SK-N-SH (cell line): ENCODE results near the gene PDE2A. TPM values are rescaled to one million over a fixed set of nuclear protein-coding genes. Genes with fewer than 3 reads are reported as not detected.

Source experiments
- CTCF ChIA-PET: fragments of 300-600, 350-600 bp; formaldehyde crosslinking; extraction: SDS; loops from one replicate; lab custom pipeline; 2021; lab: Yijun Ruan, JAX
- POLR2A ChIA-PET: fragments of 350-600 bp; sonication (Branson Sonifier 250); formaldehyde crosslinking; extraction: SDS; loops from one replicate; lab custom pipeline; 2020; ENCODE audit warnings: antibody characterized with exemption, inconsistent platforms; lab: Yijun Ruan, JAX
- DNase-seq: peaks from one replicate; pipeline ENCODE4 v3.0.0; 2012
- H2AFZ ChIP-seq: fragments of 200-600 bp; sonication (generic); 2 replicates; pipeline ENCODE4 v1.8.1; 2016; ENCODE audit warnings: antibody characterized with exemption, mild to moderate bottlenecking, low read depth
- H3F3A ChIP-seq: fragments of 200-600 bp; sonication (generic); replicated peaks from 2 replicates; pipeline ENCODE3; 2016; ENCODE audit warnings: antibody characterized with exemption, mild to moderate bottlenecking; ENCODE audit not compliant: insufficient read depth
- H3K27ac ChIP-seq, 2 experiments: fragments of 200-500 bp in 1 of 2; fragments of 200-600 bp in 1 of 2; sonication (Bioruptor generic) in 1 of 2; sonication (generic), shearing (Covaris generic) in 1 of 2; 2 replicates each; pipeline versions ENCODE4 v1.5.1 to v1.6.1; 2014 to 2016; ENCODE audit warnings: low read depth in 2 of 2, inconsistent platforms in 1 of 2, low read length in 1 of 2, mild to moderate bottlenecking in 1 of 2, mixed read lengths in 1 of 2
- H3K27me3 ChIP-seq: fragments of 200-600 bp; sonication (generic), shearing (Covaris generic); 2 replicates; pipeline ENCODE4 v1.6.1; 2016; ENCODE audit warnings: mixed run types; ENCODE audit not compliant: insufficient read depth
- H3K36me3 ChIP-seq, 2 experiments: fragments of 200-500 bp in 1 of 2; fragments of 200-600 bp in 1 of 2; sonication (Bioruptor generic) in 1 of 2; sonication (generic) in 1 of 2; replicated peaks in 1 of 2; 2 replicates each; pipeline versions ENCODE3 to v1.5.1; 2014 to 2016; ENCODE audit warnings: low read length in 1 of 2, mild to moderate bottlenecking in 1 of 2; ENCODE audit not compliant: insufficient read depth in 2 of 2, control insufficient read depth in 1 of 2
- H3K4me1 ChIP-seq, 2 experiments: fragments of 200-500 bp in 1 of 2; fragments of 200-600 bp in 1 of 2; sonication (Bioruptor generic) in 1 of 2; sonication (generic), shearing (Covaris generic) in 1 of 2; 2 replicates each; pipeline versions ENCODE4 v1.5.1 to v1.6.1; 2014 to 2016; ENCODE audit warnings: low read depth in 1 of 2, low read length in 1 of 2, mixed run types in 1 of 2; ENCODE audit not compliant: insufficient read depth in 2 of 2, control insufficient read depth in 1 of 2
- H3K4me2 ChIP-seq: fragments of 200-600 bp; sonication (generic), shearing (Covaris generic); 2 replicates; pipeline ENCODE4 v1.6.1; 2017; ENCODE audit warnings: mixed run types
- H3K4me3 ChIP-seq, 2 experiments: fragments of 200-500 bp in 1 of 2; fragments of 200-600 bp in 1 of 2; sonication (Bioruptor generic) in 1 of 2; sonication (generic), shearing (Covaris generic) in 1 of 2; 2 replicates each; pipeline versions ENCODE4 v1.5.1 to v1.8.1; 2014 to 2016; ENCODE audit warnings: low read depth in 2 of 2, inconsistent platforms in 1 of 2, low read length in 1 of 2, mild to moderate bottlenecking in 1 of 2, mixed read lengths in 1 of 2, moderate library complexity in 1 of 2
- H3K79me2 ChIP-seq: fragments of 200-600 bp; sonication (generic); 2 replicates; pipeline ENCODE4 v1.8.1; 2017; ENCODE audit warnings: mild to moderate bottlenecking; ENCODE audit not compliant: insufficient read depth
- H3K9ac ChIP-seq: fragments of 200-600 bp; sonication (generic); 2 replicates; pipeline ENCODE4 v1.6.1; 2017; ENCODE audit warnings: mixed run types
- H3K9me2 ChIP-seq: fragments of 200-600 bp; sonication (generic); 2 replicates; pipeline ENCODE4 v1.6.1; 2017; ENCODE audit warnings: mixed run types
- H3K9me3 ChIP-seq: fragments of 200-600 bp; sonication (generic); 2 replicates; pipeline ENCODE4 v1.6.1; 2017; ENCODE audit warnings: mixed run types, mild to moderate bottlenecking, moderate library complexity
- H4K20me1 ChIP-seq: fragments of 200-600 bp; sonication (generic); 2 replicates; pipeline ENCODE4 v1.6.1; 2017; ENCODE audit warnings: mild to moderate bottlenecking, mixed run types; ENCODE audit not compliant: insufficient read depth
- CHD2 ChIP-seq: fragments of 150-350 bp; IDR thresholded peaks from 2 replicates; pipeline ENCODE4 v1.6.1; 2018; ENCODE audit warnings: low read length; ENCODE audit not compliant: partially characterized antibody
- ELF1 ChIP-seq: IDR thresholded peaks from 2 replicates; pipeline ENCODE4 v1.4.0; 2012
- EZH2phosphoT487 ChIP-seq: fragments of 200-600 bp; sonication (generic); IDR thresholded peaks from 2 replicates; pipeline ENCODE4 v1.6.1; 2017; ENCODE audit warnings: low read depth, mixed run types, mild to moderate bottlenecking, antibody characterized with exemption, moderate library complexity, borderline replicate concordance
- GABPA ChIP-seq: IDR thresholded peaks from 2 replicates; pipeline ENCODE4 v1.4.0; 2012; ENCODE audit warnings: low read depth, mild to moderate bottlenecking
- JUND ChIP-seq: IDR thresholded peaks from 2 replicates; pipeline ENCODE4 v1.4.0; 2012
- MEF2A ChIP-seq: IDR thresholded peaks from 2 replicates; pipeline ENCODE4 v1.4.0; 2012; ENCODE audit warnings: low read depth, borderline replicate concordance
- MXI1 ChIP-seq: IDR thresholded peaks from 2 replicates; pipeline ENCODE4 v1.6.1; 2012; ENCODE audit warnings: mild to moderate bottlenecking, low read depth, low read length, improper control_type of control experiment
- NFIC ChIP-seq: IDR thresholded peaks from 2 replicates; pipeline ENCODE4 v1.4.0; 2012; ENCODE audit warnings: borderline replicate concordance
- POLR2AphosphoS5 ChIP-seq: IDR thresholded peaks from 2 replicates; pipeline ENCODE4 v1.6.1; 2012; ENCODE audit warnings: low read depth, low read length
- RFX5 ChIP-seq: IDR thresholded peaks from 2 replicates; pipeline ENCODE4 v1.6.1; 2012; ENCODE audit warnings: mild to moderate bottlenecking, improper control_type of control experiment, low read length
- RXRA ChIP-seq: IDR thresholded peaks from 2 replicates; pipeline ENCODE4 v1.4.0; 2012; ENCODE audit warnings: low read depth, mild to moderate bottlenecking, borderline replicate concordance
- TCF12 ChIP-seq: IDR thresholded peaks from 2 replicates; pipeline ENCODE4 v1.4.0; 2012
- YY1 ChIP-seq: IDR thresholded peaks from 2 replicates; pipeline ENCODE4 v1.4.0; 2012; ENCODE audit warnings: low read depth, mild to moderate bottlenecking
- WGBS: methylation state at CpG from one replicate; pipeline ENCODE4 v1.1.6; 2017; ENCODE audit warnings: low lambda C conversion rate; 5-methylcytosine and 5-hydroxymethylcytosine counted together
- polyA plus RNA-seq, 3 experiments: library from polyadenylated mRNA; depleted of rRNA; stranded (reverse); fragments of >200 nt; gene quantifications; 2 replicates each; pipeline ENCODE4 v1.2.3, GENCODE V29; 2012
- TF ChIP-seq, protein P1 (sequence below): fragments of 200-600 bp; sonication (generic); IDR thresholded peaks from 2 replicates; pipeline ENCODE4 v1.6.1; 2017; ENCODE audit warnings: antibody characterized with exemption, mild to moderate bottlenecking, moderate library complexity
- TF ChIP-seq, protein P2 (sequence below): IDR thresholded peaks from 2 replicates; pipeline ENCODE4 v1.4.0; 2012; ENCODE audit warnings: low read depth, borderline replicate concordance
- TF ChIP-seq, protein P3 (sequence below): IDR thresholded peaks from 2 replicates; pipeline ENCODE4; 2012
- TF ChIP-seq, protein P4 (sequence below): IDR thresholded peaks from 2 replicates; pipeline ENCODE4 v1.4.0; 2012; ENCODE audit warnings: low read depth, borderline replicate concordance
- TF ChIP-seq, protein P5 (sequence below): fragments of 150-350 bp; IDR thresholded peaks from 2 replicates; pipeline ENCODE4 v1.6.1; 2017; ENCODE audit warnings: antibody characterized with exemption, low read length, low read depth, borderline replicate concordance

The PDE2A gene
- polyA plus RNA-seq, 1 of the 3 experiments (the other 2 are of a cell fraction), result 0.43 TPM

DNA sequence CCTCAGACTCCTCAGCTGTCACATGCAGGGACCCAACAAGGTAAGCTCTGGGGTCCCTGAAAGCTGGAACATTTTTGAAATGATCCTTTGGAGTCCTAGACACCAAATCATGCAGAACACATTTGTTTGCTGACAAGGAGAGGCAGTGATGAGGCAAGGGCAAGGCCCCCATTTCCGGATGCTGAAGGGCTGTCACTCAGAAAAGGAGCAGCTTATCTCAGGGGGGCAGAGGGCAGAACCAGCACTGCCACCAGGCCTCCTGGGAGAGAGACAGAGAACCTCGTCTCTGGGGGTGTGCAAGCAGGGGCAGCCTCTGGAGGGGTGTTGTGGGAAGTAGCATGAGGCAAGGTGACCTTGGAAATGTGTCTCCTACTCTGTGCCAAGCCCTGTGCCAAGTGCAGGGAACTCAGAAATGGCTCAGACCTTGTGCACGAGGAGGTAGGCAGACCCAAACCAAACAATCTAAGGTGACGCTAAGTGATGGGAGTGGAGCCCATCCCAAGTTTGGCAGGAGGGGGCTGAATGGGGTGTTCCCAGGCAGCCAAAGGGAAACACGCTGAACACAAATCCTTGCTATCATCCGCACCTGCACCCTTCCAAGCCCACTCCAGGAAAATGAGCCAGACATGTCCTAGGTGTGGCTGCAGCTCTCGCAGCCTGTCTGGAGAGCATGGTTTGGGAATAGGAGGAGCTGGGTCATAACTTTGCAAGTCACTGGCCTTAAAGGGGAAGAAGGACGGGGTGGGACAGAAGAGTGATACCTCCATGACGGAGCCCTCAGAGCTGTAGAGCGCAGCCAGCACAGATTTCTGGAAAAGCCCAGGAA, 94.2 kb downstream of the PDE2A start:
- POLR2A ChIA-PET, result no interaction called here
- H3K27me3 ChIP-seq, result no peaks in the 10 kb centered on the region; the same call in 1 of the 2 replicates

More for the DNA sequence above, 94.2 kb downstream of the PDE2A start:
- Histone ChIP-seq H3K4me3 (no peak overlapping the region), H3K79me2 (no peaks in the 10 kb centered on the region), H3K27ac (no peak overlapping the region), H3K9ac (no peak overlapping the region), H3K4me1 (no peaks in the 10 kb centered on the region), H3K36me3 (no peaks in the 10 kb centered on the region), H2AFZ (no peak overlapping the region), H3F3A (no peaks in the 10 kb centered on the region)
- CTCF ChIA-PET, result interaction anchor here (0.8 to 11.7 kb wide), 6 partner anchors 10 to 104 kb away, joined by 3 to 267 read pairs (median 7); no protein-coding TSS in a partner anchor
- WGBS, result 60% methylated on average over 10 of the region's 10 CpGs
- no peak for DNase-seq
- TF ChIP-seq RFX5, result no peak
- TF ChIP-seq, protein P1, sequence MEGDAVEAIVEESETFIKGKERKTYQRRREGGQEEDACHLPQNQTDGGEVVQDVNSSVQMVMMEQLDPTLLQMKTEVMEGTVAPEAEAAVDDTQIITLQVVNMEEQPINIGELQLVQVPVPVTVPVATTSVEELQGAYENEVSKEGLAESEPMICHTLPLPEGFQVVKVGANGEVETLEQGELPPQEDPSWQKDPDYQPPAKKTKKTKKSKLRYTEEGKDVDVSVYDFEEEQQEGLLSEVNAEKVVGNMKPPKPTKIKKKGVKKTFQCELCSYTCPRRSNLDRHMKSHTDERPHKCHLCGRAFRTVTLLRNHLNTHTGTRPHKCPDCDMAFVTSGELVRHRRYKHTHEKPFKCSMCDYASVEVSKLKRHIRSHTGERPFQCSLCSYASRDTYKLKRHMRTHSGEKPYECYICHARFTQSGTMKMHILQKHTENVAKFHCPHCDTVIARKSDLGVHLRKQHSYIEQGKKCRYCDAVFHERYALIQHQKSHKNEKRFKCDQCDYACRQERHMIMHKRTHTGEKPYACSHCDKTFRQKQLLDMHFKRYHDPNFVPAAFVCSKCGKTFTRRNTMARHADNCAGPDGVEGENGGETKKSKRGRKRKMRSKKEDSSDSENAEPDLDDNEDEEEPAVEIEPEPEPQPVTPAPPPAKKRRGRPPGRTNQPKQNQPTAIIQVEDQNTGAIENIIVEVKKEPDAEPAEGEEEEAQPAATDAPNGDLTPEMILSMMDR, result no peak
- TF ChIP-seq, protein P2, sequence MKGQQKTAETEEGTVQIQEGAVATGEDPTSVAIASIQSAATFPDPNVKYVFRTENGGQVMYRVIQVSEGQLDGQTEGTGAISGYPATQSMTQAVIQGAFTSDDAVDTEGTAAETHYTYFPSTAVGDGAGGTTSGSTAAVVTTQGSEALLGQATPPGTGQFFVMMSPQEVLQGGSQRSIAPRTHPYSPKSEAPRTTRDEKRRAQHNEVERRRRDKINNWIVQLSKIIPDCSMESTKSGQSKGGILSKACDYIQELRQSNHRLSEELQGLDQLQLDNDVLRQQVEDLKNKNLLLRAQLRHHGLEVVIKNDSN, result no peak
- TF ChIP-seq CHD2, result no peak
- TF ChIP-seq ELF1, result no peak
- TF ChIP-seq YY1, result no peak
- TF ChIP-seq TCF12, result no peak
- no peak for TF ChIP-seq POLR2AphosphoS5
- TF ChIP-seq, protein P3, sequence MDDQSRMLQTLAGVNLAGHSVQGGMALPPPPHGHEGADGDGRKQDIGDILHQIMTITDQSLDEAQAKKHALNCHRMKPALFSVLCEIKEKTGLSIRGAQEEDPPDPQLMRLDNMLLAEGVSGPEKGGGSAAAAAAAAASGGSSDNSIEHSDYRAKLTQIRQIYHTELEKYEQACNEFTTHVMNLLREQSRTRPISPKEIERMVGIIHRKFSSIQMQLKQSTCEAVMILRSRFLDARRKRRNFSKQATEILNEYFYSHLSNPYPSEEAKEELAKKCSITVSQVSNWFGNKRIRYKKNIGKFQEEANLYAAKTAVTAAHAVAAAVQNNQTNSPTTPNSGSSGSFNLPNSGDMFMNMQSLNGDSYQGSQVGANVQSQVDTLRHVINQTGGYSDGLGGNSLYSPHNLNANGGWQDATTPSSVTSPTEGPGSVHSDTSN, result no peak
- TF ChIP-seq NFIC, result no peak
- no peak for TF ChIP-seq MXI1
- TF ChIP-seq, protein P4, sequence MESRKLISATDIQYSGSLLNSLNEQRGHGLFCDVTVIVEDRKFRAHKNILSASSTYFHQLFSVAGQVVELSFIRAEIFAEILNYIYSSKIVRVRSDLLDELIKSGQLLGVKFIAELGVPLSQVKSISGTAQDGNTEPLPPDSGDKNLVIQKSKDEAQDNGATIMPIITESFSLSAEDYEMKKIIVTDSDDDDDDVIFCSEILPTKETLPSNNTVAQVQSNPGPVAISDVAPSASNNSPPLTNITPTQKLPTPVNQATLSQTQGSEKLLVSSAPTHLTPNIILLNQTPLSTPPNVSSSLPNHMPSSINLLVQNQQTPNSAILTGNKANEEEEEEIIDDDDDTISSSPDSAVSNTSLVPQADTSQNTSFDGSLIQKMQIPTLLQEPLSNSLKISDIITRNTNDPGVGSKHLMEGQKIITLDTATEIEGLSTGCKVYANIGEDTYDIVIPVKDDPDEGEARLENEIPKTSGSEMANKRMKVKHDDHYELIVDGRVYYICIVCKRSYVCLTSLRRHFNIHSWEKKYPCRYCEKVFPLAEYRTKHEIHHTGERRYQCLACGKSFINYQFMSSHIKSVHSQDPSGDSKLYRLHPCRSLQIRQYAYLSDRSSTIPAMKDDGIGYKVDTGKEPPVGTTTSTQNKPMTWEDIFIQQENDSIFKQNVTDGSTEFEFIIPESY, result no peak
- no peak for TF ChIP-seq RXRA
- no peak for TF ChIP-seq GABPA
- no peak for TF ChIP-seq EZH2phosphoT487
- TF ChIP-seq MEF2A, result no peak
- TF ChIP-seq JUND, result no peak
- TF ChIP-seq, protein P5, sequence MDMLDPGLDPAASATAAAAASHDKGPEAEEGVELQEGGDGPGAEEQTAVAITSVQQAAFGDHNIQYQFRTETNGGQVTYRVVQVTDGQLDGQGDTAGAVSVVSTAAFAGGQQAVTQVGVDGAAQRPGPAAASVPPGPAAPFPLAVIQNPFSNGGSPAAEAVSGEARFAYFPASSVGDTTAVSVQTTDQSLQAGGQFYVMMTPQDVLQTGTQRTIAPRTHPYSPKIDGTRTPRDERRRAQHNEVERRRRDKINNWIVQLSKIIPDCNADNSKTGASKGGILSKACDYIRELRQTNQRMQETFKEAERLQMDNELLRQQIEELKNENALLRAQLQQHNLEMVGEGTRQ, result no peak
- TF ChIP-seq, all 33 proteins: peak for 0
- H4K20me1 ChIP-seq, result no peaks in the 10 kb centered on the region
- no peaks in the 10 kb centered on the region for H3K9me2 ChIP-seq
- H3K9me3 ChIP-seq, result no peaks in the 10 kb centered on the region
- no peak overlapping the region for H3K4me2 ChIP-seq
